HL-60/S4 (cell line): ENCODE measurements around the gene PTHLH.

ENCODE experiments used
- in situ Hi-C: fragments of 300-500 bp; cut with MboI; formaldehyde crosslinking; loops from 2 replicates; pipeline ENCODE4 v1.14.3; 2022; ENCODE audit warnings: low sequenced_read_pairs

Gene PTHLH

DNA sequence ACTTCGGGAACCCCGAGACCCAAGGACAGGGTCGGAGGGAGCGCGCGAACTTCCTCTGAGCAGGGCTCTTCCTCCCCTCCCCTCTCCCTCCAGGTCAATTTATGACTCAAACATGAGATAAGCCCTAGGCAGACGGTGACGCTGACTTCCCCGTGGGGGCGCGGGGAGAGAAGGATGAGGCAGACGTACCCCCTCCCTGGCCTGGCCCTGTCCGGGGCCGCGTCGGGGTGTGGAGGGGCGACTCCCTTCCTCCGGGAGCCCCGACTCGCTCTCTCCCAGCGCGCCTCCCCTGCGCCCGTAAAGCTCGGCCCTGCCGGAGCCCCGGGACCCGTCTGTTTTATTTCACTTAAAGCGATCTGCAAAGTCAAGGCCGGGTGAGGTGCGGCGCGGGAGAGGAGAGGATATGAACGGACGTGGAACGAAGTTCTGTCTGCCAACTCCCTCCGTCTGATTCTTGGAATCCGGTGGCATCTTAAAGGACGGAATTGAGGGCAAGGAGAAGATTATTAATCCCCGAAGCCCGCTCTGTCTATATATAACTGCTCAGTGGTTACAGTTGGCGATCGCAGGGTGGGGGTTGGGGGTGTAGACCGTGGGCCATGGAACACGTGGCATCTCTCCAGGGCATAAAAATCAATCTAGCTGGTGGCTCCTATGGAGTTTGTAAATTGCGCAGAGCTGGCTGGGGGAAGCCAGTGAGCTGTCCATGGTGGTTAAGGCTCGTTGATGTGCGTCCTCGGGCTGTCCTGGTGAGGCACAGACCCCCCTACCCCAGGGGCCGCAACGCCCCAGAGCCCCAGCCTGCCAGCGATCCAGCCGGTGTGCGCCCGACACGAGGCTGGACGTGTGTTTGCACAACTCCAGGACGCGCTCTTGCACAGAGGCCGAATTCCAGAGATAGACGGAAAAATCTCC lies 2.9 kb upstream of the PTHLH start:
- in situ Hi-C loops: no loop called here

- in situ Hi-C loops: no loop called here
Measured at GRCh38 chr12:27974735-27975221, 2.2 kb upstream of the PTHLH start.

- in situ Hi-C loops: no loop called here
Measured at GRCh38 chr12:27973487-27973890, 956 bp upstream of the PTHLH start.

DNA sequence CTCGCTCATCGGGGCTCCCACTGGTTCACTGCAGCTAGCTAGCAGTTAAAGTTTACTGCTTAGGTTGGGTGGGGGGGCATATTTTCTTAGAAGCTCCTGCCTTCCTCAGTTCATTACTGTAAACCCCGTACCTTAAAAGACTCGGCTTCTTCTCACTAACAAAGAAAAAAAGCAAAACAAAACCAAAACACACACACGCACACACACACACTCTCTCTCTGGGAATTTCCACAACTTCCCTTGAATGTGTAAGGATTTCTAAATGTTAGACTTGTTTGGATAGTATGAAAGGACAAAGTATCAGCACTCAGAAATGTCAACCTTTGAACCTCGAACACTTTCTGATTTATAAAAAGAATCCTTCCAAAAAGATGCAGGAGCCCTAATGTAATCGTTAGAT lies 927 bp downstream of the PTHLH start:
- in situ Hi-C loops: no loop called here

GRCh38 chr12:27971121-27971489 lies 1.4 kb downstream of the PTHLH start:
- in situ Hi-C loops: no loop called here

DNA sequence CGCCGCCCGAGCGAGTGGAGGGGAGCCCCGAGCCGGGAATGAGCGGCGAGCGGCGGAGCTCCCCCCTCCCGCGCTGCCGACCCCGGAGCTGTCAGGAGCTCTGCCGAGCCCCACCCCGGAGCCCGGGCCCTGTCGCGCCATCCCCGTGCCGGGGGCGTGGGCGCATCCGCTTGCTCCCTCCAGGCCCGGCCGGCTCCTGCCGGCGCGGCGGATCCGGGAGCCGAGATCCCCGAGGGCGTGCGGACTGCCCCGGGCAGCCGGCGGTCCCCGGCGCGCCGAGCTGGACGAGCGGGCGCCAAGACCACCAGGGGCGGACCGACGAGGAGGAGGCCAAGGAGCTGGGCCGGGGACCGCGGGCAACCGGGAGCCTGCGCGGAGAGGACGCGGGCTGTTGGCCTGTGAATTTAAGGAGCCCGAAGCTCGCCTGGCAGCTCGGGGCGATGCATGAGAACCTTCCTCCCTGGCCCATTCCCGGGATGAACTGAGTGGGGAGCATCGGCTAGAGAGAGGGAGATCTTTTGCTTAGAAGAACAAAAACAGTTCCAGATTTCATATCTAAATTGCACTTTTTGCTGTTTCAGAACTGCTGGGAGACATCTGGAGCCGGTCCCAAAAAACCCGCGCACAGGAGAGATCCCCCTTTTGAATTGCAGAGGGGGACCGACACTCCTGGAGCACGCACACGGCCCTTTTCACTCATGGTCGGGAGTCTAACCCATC lies 2.0 kb downstream of the PTHLH start:
- in situ Hi-C loops: no loop called here

- in situ Hi-C loops: no loop called here
Measured at GRCh38 chr12:27969624-27970400, 2.7 kb downstream of the PTHLH start.

DNA sequence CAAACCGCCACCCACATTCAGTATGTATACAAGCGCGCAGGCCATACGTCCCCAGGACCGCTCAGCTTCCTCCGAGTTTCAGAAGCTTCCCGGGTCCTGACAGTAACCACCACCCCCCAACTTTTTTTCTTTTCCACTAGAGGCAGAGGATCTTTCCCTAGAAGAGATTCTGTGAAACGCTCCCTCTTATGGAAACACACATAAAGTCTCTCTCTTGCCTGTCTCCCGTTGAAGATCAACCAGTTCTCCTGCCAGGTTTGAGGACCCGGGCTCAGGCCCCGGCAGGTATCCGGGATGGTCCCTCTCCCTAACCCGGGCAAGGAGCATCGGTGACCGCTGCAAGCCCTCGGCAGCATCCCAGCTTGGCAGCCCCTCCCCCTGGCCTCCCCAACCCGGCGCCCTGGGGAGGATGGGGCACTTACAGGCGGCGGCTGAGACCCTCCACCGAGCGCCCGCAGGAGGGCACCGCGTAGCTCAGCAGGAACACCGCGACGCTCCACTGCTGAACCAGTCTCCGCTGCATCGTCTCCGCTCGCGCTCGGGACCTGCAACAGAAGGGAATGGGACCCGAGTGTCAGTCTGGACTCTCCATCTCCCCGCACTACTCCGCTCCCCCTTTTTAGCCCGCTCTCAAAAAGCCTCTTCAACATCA lies 3.4 kb downstream of the PTHLH start:
- in situ Hi-C loops: no loop called here

DNA sequence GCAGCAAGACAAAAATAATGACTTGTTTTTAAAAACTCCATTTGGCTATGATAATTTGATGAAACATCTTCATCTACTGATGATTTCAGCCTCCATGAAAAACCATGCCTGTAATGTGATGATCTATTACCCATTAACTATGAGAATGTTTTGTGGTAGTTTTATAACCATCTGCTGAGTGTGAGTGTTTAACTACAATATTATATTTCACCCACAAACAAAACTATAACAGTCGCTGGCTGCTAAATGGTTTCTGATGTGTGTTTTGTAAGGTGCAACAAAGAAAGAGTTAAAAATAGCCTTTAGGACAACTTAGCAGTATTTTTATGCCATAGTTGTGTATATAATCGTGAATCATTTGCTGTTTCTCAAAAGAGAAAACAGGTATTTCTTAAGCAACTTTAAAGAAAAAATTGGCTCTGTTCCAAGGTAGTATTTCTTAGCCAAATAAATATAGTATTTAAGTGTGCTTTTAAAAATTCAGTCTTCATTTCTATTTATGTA lies 4.9 kb downstream of the PTHLH start:
- in situ Hi-C loops: no loop called here

DNA sequence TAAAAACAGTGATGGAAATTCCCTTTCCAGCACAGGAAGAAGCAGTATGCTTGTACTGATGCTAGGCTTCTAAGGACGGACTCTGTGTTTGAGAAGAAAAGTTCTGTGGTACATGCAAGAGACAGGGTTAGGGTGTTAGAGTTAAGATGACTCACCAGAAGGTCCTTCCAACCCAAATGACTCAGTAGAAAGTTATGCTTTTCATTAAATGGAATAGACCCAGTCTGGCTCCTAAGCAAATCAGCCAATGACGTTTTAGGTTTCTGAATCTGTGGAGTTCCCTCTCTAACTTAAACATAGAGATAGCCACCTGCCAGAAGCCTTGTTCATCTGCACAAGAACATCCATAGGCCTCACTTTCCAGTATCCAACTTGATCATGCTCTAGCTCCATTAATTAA lies 5.7 kb downstream of the PTHLH start:
- in situ Hi-C loops: no loop called here

DNA sequence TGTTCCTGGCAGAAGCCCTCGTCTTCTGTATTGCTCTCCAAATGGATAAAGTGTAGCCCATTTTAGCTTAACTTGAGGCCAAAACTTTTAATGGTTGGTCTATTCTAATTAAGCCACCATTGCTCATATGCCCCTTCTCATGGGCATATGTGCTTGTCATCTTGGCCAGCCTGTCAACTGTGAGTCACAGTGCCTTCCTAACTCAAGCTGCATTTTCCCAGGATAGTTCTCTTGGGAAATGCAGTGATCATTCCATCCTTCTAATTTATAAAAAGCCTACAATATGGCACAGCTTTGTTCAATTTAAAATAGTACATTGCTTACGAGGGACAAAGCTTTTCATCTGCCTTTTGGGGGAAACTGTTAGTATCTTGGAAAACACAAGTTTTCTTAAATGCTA lies 6.6 kb downstream of the PTHLH start:
- in situ Hi-C loops: no loop called here

GRCh38 chr12:27965411-27965810 lies 7.1 kb downstream of the PTHLH start:
- in situ Hi-C loops: no loop called here

DNA sequence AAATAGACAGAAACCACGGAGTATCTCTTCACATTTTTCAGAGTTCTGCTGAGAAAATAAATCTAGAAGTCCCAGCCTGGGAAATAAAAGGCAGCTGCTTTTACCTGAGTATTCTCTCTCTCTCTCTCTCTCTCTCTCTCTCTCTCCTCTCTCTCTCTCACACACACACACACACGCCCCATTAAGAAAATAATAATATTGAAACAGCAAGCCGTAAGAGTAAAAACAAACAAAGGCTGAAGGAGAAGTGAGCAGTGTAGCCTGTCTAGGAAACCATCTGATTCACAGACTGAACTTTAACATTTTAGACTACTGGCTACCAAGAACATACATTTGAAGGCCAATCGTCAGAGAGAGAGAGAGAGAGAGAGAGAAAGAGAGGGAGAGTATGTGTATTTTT lies 8.4 kb downstream of the PTHLH start:
- in situ Hi-C loops: no loop called here

DNA sequence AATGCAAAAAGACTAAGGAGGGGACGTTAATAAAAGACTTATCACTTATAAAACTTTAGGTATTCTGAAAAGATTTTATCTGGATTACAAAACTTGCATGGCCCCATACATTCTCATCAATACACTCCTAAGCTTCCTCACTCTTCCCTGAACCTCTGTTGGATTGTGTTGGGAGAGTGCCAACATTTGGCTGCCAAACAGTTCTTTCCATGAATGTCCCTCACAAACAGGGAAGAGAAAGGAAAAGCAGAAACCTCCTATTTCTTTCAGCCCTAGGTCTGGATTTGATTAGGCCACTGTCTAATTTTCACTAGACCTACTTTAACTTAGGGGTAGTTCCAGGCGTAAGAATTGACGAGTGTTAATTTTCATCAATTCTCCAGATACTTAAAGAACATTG lies 11.7 kb downstream of the PTHLH start:
- in situ Hi-C loops: no loop called here

- in situ Hi-C loops: no loop called here
Measured at GRCh38 chr12:27958675-27959074, 13.9 kb downstream of the PTHLH start.

- in situ Hi-C loops: no loop called here
Measured at GRCh38 chr12:27957366-27957765, 15.2 kb downstream of the PTHLH start.

- in situ Hi-C loops: no loop called here
Measured at GRCh38 chr12:27953817-27954216, 18.7 kb downstream of the PTHLH start.

DNA sequence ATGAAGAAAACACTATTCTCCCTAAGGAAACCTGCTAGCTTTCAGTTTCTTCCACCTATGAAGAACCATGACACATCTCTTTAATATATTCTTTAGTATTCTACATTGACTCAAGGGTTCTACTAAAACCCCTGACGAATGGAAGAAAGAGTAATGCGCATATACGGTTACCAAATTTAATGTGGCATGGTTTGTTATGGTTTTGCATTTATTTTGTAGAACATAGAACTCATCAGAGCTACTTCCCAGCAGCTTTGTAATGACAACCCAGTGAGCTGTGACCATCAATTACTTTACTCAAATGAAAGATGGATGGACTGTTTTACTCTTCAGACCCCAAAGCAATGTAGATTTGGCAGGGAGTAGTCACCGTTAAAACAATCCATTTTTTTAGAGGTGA lies 19.2 kb downstream of the PTHLH start:
- in situ Hi-C loops: no loop called here

DNA sequence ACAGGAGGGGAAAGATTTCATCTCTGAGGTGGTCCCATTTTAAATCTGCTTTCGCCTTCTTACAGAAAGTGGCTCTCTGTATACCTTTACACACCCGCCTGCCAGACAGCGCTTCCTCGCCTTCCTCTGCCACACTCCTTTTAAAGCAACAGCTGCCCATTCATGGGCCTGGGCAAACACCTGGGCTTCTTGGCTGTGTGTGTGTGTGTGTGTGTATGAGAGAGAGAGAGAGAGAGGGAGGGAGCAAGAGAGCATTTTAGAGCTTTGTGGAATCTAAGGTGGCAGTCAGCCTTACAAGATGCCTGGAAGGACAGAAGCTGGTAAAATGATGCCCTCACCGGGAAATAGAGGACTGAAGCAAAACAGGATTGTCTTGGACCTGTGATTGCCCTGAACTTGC lies 20.0 kb downstream of the PTHLH start:
- in situ Hi-C loops: no loop called here

GRCh38 chr12:27951898-27952297 lies 20.6 kb downstream of the PTHLH start:
- in situ Hi-C loops: no loop called here

DNA sequence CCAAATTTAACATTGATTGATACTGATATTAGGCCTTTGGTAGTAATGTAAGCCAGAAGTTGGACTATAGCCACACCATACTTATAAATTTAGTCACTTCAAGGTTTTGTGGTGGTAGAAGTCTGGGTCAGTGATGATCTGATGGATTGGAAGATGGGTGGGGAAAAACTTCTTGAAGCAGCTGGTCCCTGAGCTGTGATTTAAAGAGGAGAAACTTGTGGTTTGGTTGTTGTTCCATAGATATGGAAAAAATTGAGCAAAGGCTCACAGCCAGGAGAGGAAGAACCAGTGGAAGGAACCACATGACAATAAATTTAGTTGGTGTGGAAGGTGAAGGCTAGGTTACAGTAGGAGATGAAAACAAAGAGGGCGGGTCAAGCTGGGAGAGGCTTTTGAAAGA lies 26.1 kb downstream of the PTHLH start:
- in situ Hi-C loops: loop anchor here (25.0 kb wide), 1 partner anchor 209 kb away; no protein-coding TSS in a partner anchor
